Mucosa of descending colon (tissue), 3 donors: ENCODE measurements around the gene MEGF6. TPM values are rescaled to one million over a fixed set of nuclear protein-coding genes. Genes with fewer than 3 reads are reported as not detected.

ENCODE experiments used
- ATAC-seq: fragments of 200-7000 bp; cut with Tn5 transposase; one replicate; pipeline ENCODE4 v1.9.1; 2020; ENCODE audit warnings: mild to moderate bottlenecking, moderate library complexity
- DNase-seq, 3 donors: peaks; one replicate each; pipeline ENCODE4 v3.0.0-alpha.2; 2020
- H3K36me3 ChIP-seq: fragments of 200-600 bp; one replicate; pipeline ENCODE4 v1.8.0; 2021; ENCODE audit warnings: low read depth, mild to moderate bottlenecking
- H3K4me1 ChIP-seq: fragments of 200-600 bp; one replicate; pipeline ENCODE4 v1.8.0; 2021; ENCODE audit warnings: low read depth, mild to moderate bottlenecking
- H3K4me3 ChIP-seq: fragments of 200-600 bp; one replicate; pipeline ENCODE4 v1.8.0; 2021; ENCODE audit warnings: mild to moderate bottlenecking
- H3K9me3 ChIP-seq: fragments of 200-600 bp; one replicate; pipeline ENCODE4 v1.8.0; 2021; ENCODE audit warnings: mild to moderate bottlenecking
- intact Hi-C, 2 donors: fragments of 100-400 bp; cut with DNase I in 1 of 2; cut with micrococcal nuclease in 1 of 2; formaldehyde crosslinking; loops; one replicate each; pipeline versions ENCODE4 v1.11.0 to v1.11.1; 2022; cut with DNase I, micrococcal nuclease
- total RNA-seq, 3 donors: library from RNA; stranded (reverse); fragmentation: NEBNext Ultra II Directional in 2 of 3; extraction: Animal tissue kit (Norgen Biotek cat#: 25700) in 2 of 3; gene quantifications; one replicate each; pipeline versions ENCODE4 v1.2.1 to v1.2.4, GENCODE V29; 2021 to 2023
- TF ChIP-seq, protein P1 (sequence below): fragments of 200-600 bp; IDR thresholded peaks from one replicate; pipeline ENCODE4 v1.8.0; 2022; ENCODE audit warnings: antibody characterized with exemption, mild to moderate bottlenecking
- donor health status: DM: no; HTN: no; CAD: no; lungs with moderate emphysema.
- donor health status: DM: no; HTN: no; CAD: no.
- donor health status: DM: no; HTN: yes; CAD: no.

MEGF6 gene
- total RNA-seq, 3 donors from 2014 or later: 6.2 to 12.2 (median 8.5) TPM

DNA sequence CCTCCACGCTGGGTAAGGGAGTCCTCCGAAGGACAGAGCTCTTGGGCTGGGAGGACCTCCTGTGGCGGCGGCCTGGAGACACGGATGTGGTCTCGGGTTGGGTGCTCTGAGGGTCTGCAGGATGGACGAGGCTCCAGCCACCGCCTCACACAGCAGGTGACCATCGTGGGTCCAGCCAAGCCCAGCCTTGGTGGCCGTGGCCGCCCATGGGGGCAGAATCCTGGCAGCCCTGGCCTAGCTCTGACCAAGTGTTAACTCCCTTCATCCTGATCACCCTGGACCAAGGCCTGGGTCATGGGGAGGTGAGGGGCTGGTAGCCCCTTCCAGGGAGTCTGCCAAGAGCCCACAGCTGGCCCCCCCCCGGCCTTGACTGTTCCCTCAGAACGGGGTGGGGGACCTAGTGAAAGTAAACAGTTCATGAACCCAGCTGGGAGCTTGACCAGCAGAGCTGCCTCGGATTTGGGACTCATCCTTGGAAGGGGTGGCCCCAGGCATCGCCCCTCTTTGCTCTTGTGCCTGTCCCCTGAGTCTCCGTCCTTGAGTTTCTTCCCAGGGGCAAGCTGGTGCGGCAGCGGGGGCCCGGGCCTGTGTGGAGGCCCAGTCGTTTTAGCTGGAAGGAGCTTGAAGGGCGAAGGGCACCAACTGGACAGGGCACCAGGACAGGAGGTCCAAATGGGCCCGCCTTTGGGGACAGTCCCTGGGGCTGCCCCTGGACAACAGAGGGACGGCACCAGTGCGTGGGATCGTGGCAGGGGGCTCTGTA is 139.0 kb downstream of the MEGF6 start:
- no peak for ATAC-seq
- no peaks in the 10 kb centered on the region for H3K4me1 ChIP-seq
- no peaks in the 10 kb centered on the region for H3K9me3 ChIP-seq
- no peak overlapping the region for H3K4me3 ChIP-seq
- peaks cover 4% of the 10 kb centered on the region for H3K36me3 ChIP-seq
- peak in 2 of 3 donors; percentile 16 to 48 for DNase-seq
- intact Hi-C loops: no loop called here
- TF ChIP-seq, protein P1, sequence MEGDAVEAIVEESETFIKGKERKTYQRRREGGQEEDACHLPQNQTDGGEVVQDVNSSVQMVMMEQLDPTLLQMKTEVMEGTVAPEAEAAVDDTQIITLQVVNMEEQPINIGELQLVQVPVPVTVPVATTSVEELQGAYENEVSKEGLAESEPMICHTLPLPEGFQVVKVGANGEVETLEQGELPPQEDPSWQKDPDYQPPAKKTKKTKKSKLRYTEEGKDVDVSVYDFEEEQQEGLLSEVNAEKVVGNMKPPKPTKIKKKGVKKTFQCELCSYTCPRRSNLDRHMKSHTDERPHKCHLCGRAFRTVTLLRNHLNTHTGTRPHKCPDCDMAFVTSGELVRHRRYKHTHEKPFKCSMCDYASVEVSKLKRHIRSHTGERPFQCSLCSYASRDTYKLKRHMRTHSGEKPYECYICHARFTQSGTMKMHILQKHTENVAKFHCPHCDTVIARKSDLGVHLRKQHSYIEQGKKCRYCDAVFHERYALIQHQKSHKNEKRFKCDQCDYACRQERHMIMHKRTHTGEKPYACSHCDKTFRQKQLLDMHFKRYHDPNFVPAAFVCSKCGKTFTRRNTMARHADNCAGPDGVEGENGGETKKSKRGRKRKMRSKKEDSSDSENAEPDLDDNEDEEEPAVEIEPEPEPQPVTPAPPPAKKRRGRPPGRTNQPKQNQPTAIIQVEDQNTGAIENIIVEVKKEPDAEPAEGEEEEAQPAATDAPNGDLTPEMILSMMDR: no peak

DNA sequence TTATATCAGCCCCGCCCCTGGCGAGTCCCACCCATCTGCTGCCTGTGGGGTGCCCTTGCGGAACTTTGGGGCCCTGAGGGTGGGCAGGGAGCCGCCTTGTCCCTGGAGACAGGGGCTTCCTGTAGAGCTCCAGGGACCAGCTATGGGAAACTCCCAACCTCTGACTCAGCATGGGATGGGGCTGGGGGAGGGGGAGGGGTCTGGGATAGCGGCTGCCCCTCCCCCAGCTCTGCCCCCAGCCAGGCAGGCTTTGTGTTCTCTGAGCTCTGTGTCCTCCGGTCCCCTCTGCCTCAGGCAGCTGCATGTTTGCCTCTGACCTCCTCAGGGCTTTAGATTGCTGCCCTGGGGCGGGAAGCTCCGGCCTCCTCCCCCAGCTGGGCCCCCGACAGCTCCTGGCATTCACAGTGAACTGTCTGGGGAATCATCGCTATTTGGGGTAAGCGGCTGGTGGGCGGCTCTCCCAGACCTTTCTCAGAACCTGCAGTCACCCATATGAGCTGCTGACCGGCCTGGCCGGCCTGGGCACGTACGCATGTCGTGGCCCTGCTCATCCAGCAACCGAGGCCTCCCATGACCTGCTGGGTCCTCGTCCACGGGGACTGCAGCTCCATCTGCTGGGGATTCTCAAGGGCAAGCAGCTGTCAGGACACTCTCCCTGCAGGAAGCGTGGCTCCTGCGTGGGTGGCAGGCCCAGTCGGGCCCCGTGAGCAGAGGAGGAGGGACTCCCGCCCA is 139.8 kb downstream of the MEGF6 start:
- TF ChIP-seq, protein P1: no peak
- intact Hi-C loops: no loop called here
- peaks cover 4% of the 10 kb centered on the region for H3K36me3 ChIP-seq
- DNase-seq (peak in 2 of 3 donors; percentile 31 to 45), ATAC-seq (peak; percentile 8)
- no peak overlapping the region for H3K4me3 ChIP-seq
- H3K9me3 ChIP-seq: no peaks in the 10 kb centered on the region
- no peaks in the 10 kb centered on the region for H3K4me1 ChIP-seq

DNA sequence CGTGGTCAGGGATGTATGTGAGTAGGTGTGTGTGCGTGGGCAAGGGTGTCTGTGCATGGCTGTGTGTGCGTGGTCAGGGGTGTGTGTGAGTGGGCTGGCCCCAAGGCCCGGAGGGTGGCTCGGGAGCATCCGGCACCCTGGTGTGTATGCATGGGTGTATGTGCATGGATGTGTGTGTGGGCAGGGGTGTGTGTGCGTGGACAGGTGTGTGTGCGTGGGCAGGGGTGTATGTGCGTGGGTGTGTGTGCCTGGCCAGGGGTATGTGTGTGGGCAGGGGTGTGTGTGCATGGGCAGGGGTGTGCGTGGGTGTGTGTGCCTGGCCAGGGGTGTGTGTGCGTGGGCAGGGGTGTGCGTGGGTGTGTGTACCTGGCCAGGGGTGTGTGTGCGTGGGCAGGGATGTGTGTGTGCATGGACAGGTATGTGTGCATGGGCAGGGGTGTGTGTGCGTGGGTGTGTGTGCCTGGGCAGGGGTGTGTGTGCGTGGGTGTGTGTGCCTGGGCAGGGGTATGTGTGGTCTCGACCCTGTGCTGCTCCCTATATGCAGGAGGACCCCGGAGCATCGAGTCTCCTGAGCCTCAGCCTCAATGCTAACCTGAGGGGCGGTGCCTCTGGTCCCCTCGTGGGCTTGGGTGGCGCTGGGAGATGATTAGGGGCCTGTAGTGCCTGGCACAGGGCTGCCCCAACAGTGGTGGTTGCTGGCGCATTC is 140.5 kb downstream of the MEGF6 start:
- ATAC-seq: no peak
- TF ChIP-seq, protein P1: no peak
- peak in 1 of 3 donors; percentile 10 for DNase-seq

DNA sequence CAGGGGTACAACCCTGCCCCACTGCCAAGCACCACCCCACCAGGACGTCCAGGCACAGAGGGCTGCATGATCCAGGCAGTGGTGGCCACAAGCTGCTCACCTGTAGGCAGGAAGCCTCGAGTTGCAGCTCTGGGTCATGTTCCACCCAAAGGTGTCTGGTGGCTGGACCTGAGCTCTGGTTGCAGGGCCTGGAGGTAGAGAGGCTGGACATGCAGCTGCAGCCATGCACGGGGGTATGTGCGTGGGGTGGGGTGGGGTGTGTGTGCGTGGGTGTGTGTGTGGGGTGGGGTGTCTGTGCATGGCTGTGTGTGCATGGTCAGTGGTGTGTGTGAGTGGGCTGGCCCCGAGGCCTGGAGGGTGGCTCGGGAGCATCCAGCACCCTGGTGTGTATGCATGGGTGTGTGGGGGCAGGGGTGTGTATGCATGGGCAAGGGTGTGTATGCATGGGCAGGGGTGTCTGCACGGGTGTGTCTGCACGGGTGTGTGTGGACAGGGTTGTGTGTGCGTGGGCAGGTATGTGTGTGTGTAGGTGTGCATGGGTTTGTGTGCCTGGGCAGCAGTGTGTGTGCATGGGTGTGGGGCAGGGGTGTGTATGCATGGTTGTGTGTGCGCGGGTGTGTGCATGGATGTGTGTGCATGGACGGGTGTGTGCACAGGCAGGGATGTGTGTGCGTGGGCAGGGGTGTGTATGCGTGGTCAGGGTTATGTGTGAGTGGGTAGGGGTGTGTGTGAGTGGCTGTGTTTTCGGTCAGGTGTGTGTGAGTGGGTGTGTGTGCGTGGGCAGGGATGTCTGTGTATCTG is 141.3 kb downstream of the MEGF6 start:
- H3K4me3 ChIP-seq: no peak overlapping the region
- peaks cover 4% of the 10 kb centered on the region for H3K36me3 ChIP-seq
- no peak for ATAC-seq
- DNase-seq: peak in 2 of 3 donors; percentile 18 to 45
- intact Hi-C loops: no loop called here
- TF ChIP-seq, protein P1: no peak
- no peaks in the 10 kb centered on the region for H3K4me1 ChIP-seq
- H3K9me3 ChIP-seq: no peaks in the 10 kb centered on the region

More for the DNA sequence above, 140.5 kb downstream of the MEGF6 start:
- H3K4me1 ChIP-seq: no peaks in the 10 kb centered on the region
- H3K4me3 ChIP-seq: no peak overlapping the region
- peaks cover 4% of the 10 kb centered on the region for H3K36me3 ChIP-seq
- intact Hi-C loops: no loop called here
- H3K9me3 ChIP-seq: no peaks in the 10 kb centered on the region
